B cell (primary cell): Measurements from ENCODE around the gene PHACTR1. TPM values are rescaled to one million over a fixed set of nuclear protein-coding genes. Genes with fewer than 3 reads are reported as not detected.

Experiments
- ATAC-seq: fragments of 200-7000 bp; cut with Tn5 transposase; one replicate; pipeline ENCODE4 v1.10.0; 2021; ENCODE audit warnings: low read depth, mild to moderate bottlenecking, moderate number of reproducible peaks, moderate library complexity
- CTCF ChIA-PET: fragments of 350-600 bp; sonication (Branson Sonifier 250); formaldehyde crosslinking; loops from one replicate; lab custom pipeline; 2021; ENCODE audit warnings: antibody characterized with exemption, inconsistent platforms; lab: Charles Lee
- POLR2A ChIA-PET: fragments of 350-600 bp; sonication (Branson Sonifier 250); formaldehyde crosslinking; loops from one replicate; lab custom pipeline; 2021; ENCODE audit warnings: antibody characterized with exemption; lab: Charles Lee
- DNase-seq: peaks from one replicate; pipeline ENCODE4 v3.0.0; 2013
- H2AFZ ChIP-seq: 2 replicates; pipeline ENCODE4 v1.6.1; 2012; ENCODE audit warnings: mild to moderate bottlenecking, low read depth, low read length; ENCODE audit not compliant: insufficient read depth, poor library complexity, severe bottlenecking
- H3K27ac ChIP-seq, 2 donors: 1 replicate in 1 of 2; 2 replicates in 1 of 2; pipeline ENCODE4 v1.5.1; 2012 to 2013; ENCODE audit warnings: low read length in 2 of 2, mild to moderate bottlenecking in 2 of 2, moderate library complexity in 1 of 2
- H3K27me3 ChIP-seq, 4 experiments: fragments of 200-600 bp in 1 of 4; sonication (generic) in 1 of 4; replicated peaks in 1 of 4; 1 replicate in 2 of 4; 2 replicates in 2 of 4; pipeline versions ENCODE4 v1.6.1 to v1.7.0; 2013 to 2016; ENCODE audit warnings: low read length in 3 of 4, mild to moderate bottlenecking in 2 of 4, mixed read lengths in 1 of 4, moderate library complexity in 1 of 4; ENCODE audit not compliant: insufficient read depth in 4 of 4, control insufficient read depth in 3 of 4; ENCODE audit errors: control extremely low read depth in 1 of 4
- H3K36me3 ChIP-seq, 2 experiments: replicated peaks in 1 of 2; 1 replicate in 1 of 2; 2 replicates in 1 of 2; pipeline versions ENCODE4 v1.6.1 to v1.7.1; 2013; ENCODE audit warnings: low read length in 1 of 2; ENCODE audit not compliant: insufficient read depth in 2 of 2, control insufficient read depth in 1 of 2; ENCODE audit errors: control extremely low read depth in 1 of 2, extremely low read depth in 1 of 2
- H3K4me1 ChIP-seq, 2 donors: fragments of 200-600 bp in 1 of 2; sonication (generic) in 1 of 2; 1 replicate in 1 of 2; 2 replicates in 1 of 2; pipeline versions ENCODE4 v1.5.1 to v1.6.1; 2013 to 2017; ENCODE audit warnings: low read length in 2 of 2; ENCODE audit not compliant: control insufficient read depth in 2 of 2, insufficient read depth in 2 of 2
- H3K4me2 ChIP-seq: replicated peaks from 2 replicates; pipeline ENCODE3; 2012; ENCODE audit warnings: mild to moderate bottlenecking, low read depth, low read length; ENCODE audit not compliant: poor library complexity, severe bottlenecking
- H3K4me3 ChIP-seq, 5 experiments: fragments of 200-600 bp in 1 of 5; sonication (generic) in 1 of 5; 1 replicate in 3 of 5; 2 replicates in 2 of 5; pipeline versions ENCODE4 v1.5.1 to v1.7.0; 2011 to 2016; ENCODE audit warnings: low read length in 4 of 5, mild to moderate bottlenecking in 4 of 5, low read depth in 2 of 5, control low read depth in 1 of 5, moderate library complexity in 1 of 5; ENCODE audit not compliant: insufficient read depth in 1 of 5; ENCODE audit errors: control extremely low read depth in 1 of 5, extremely low read depth in 1 of 5
- H3K79me2 ChIP-seq: fragments of 200-600 bp; sonication (generic); one replicate; pipeline ENCODE4 v1.6.0; 2016; ENCODE audit warnings: low read length; ENCODE audit not compliant: control insufficient read depth, insufficient read depth
- H3K9ac ChIP-seq: fragments of 200-600 bp; sonication (generic); 2 replicates; pipeline ENCODE4 v1.6.1; 2017; ENCODE audit warnings: mild to moderate bottlenecking, low read length, moderate library complexity
- H3K9me3 ChIP-seq, 3 donors: one replicate each; pipeline versions ENCODE4 v1.6.1 to v1.7.1; 2013; ENCODE audit warnings: low read length in 2 of 3; ENCODE audit not compliant: control insufficient read depth in 2 of 3, insufficient read depth in 1 of 3; ENCODE audit errors: control extremely low read depth in 1 of 3
- H4K20me1 ChIP-seq: 2 replicates; pipeline ENCODE4 v1.6.0; 2012; ENCODE audit warnings: mild to moderate bottlenecking, low read length; ENCODE audit not compliant: insufficient read depth, control insufficient read depth, poor library complexity, severe bottlenecking
- H3K27ac Mint-ChIP-seq: one replicate; pipeline ENCODE4 v1.8.0; 2021; ENCODE audit warnings: mixed read lengths
- H3K27me3 Mint-ChIP-seq: one replicate; pipeline ENCODE4 v1.8.0; 2021; ENCODE audit warnings: mixed read lengths
- H3K4me1 Mint-ChIP-seq: one replicate; pipeline ENCODE4 v1.8.0; 2021; ENCODE audit warnings: mixed read lengths
- H3K4me3 Mint-ChIP-seq: one replicate; pipeline ENCODE4 v1.8.0; 2021; ENCODE audit warnings: mixed read lengths
- H3K9me3 Mint-ChIP-seq: one replicate; pipeline ENCODE4 v1.8.0; 2022; ENCODE audit warnings: mixed read lengths; ENCODE audit not compliant: insufficient read depth
- CTCF ChIP-seq: fragments of 200-600 bp; IDR thresholded peaks from one replicate; pipeline ENCODE4 v1.8.0; 2022; ENCODE audit warnings: antibody characterized with exemption, mild to moderate bottlenecking
- EZH2 ChIP-seq: IDR thresholded peaks from 2 replicates; pipeline ENCODE4 v1.6.1; 2012; ENCODE audit warnings: borderline replicate concordance, low read depth, mild to moderate bottlenecking, moderate library complexity, low read length; ENCODE audit not compliant: insufficient read depth, poor library complexity, severe bottlenecking
- WGBS: methylation state at CpG from one replicate; pipeline ENCODE4 v1.1.5; 2013; ENCODE audit warnings: missing lambda C conversion rate; ENCODE audit not compliant: insufficient coverage; 5-methylcytosine and 5-hydroxymethylcytosine counted together
- intact Hi-C: fragments of 100-400 bp; cut with micrococcal nuclease; formaldehyde crosslinking; loops from one replicate; pipeline ENCODE4 v1.10.0; 2022
- polyA plus RNA-seq: library from polyadenylated mRNA; depleted of rRNA; stranded (reverse); fragments of >200 nt; gene quantifications from 2 replicates; pipeline ENCODE4 v1.2.3, GENCODE V29; 2012
- total RNA-seq, 2 donors: library from RNA; stranded (reverse); fragments of 120-200 nt in 1 of 2; gene quantifications; 1 replicate in 1 of 2; 2 replicates in 1 of 2; pipeline versions ENCODE4 v1.2.3 to v1.2.4, GENCODE V29; 2013 to 2022

The PHACTR1 gene
- total and polyA plus RNA-seq, 2 donors (not counting 1 experiment from before 2014, with no cell fraction given), result 30.2 to 129 TPM

- H4K20me1 ChIP-seq, result no peaks in the 10 kb centered on the region
- no peak overlapping the region for H3K4me3 ChIP-seq
- H2AFZ ChIP-seq, result no peak overlapping the region
- H3K4me2 ChIP-seq, result no peak overlapping the region
- 88% methylated on average over 2 of the region's 3 CpGs for WGBS
- POLR2A ChIA-PET, result no interaction called here
- ATAC-seq, result no peak
- H3K4me1 Mint-ChIP-seq, result peaks cover 2% of the 10 kb centered on the region
- no peak for DNase-seq
- CTCF ChIA-PET, result no interaction called here
- H3K4me1 ChIP-seq, result peaks cover 0 to 3% of the 10 kb centered on the region in 2 donors
- H3K9ac ChIP-seq, result no peak overlapping the region
- intact Hi-C loops, result no loop called here
- H3K27ac Mint-ChIP-seq, result no peak overlapping the region
- peaks cover 0 to 4% (median 0%) of the 10 kb centered on the region in 3 donors for H3K9me3 ChIP-seq
- no peaks in the 10 kb centered on the region for H3K36me3 ChIP-seq
- no peak overlapping the region for H3K4me3 Mint-ChIP-seq
- H3K79me2 ChIP-seq, result no peaks in the 10 kb centered on the region
- H3K27ac ChIP-seq, result no peak overlapping the region
- no peaks in the 10 kb centered on the region for H3K9me3 Mint-ChIP-seq
- H3K27me3 Mint-ChIP-seq, result peaks cover 21% of the 10 kb centered on the region
- TF ChIP-seq CTCF (no peak), EZH2 (no peak)
- no peaks in the 10 kb centered on the region for H3K27me3 ChIP-seq
These were observed 450.3 kb downstream of the PHACTR1 start for GRCh38 chr6:13166916-13167315.

- H3K4me2 ChIP-seq, result no peak overlapping the region
- H3K27ac ChIP-seq, result no peak overlapping the region
- no peak overlapping the region for H3K4me3 ChIP-seq
- WGBS, result 100% methylated on average over 3 of the region's 3 CpGs
- no peaks in the 10 kb centered on the region for H3K36me3 ChIP-seq
- intact Hi-C loops, result no loop called here
- ChIA-PET CTCF (no interaction called here), POLR2A (no interaction called here)
- Mint-ChIP-seq H3K9me3 (no peaks in the 10 kb centered on the region), H3K27ac (no peak overlapping the region), H3K4me3 (no peak overlapping the region), H3K27me3 (peaks cover 32% of the 10 kb centered on the region), H3K4me1 (no peaks in the 10 kb centered on the region)
- no peak overlapping the region for H3K9ac ChIP-seq
- H2AFZ ChIP-seq, result no peak overlapping the region
- H3K79me2 ChIP-seq, result no peaks in the 10 kb centered on the region
- ATAC-seq (no peak), DNase-seq (no peak)
- TF ChIP-seq CTCF (no peak), EZH2 (no peak)
- no peaks in the 10 kb centered on the region for H3K4me1 ChIP-seq
- no peaks in the 10 kb centered on the region for H3K9me3 ChIP-seq
- peaks cover 0 to 5% (median 2%) of the 10 kb centered on the region in 4 experiments for H3K27me3 ChIP-seq
- H4K20me1 ChIP-seq, result no peaks in the 10 kb centered on the region
These were observed 455.7 kb downstream of the PHACTR1 start for GRCh38 chr6:13172291-13172690.
